ENCODE data around the gene DSCAML1. TPM values are rescaled to one million over a fixed set of nuclear protein-coding genes. Genes with fewer than 3 reads are reported as not detected.

The DSCAML1 gene
- total RNA-seq, 1 donor from 2014 or later: 1.3 TPM

GRCh38 chr11:117833401-117833891 lies 36.4 kb upstream of the DSCAML1 start:
- intact Hi-C loops (cut with DNase I): no loop called here
- Histone ChIP-seq H3K36me3 (no peaks in the 10 kb centered on the region), H3K27me3 (no peaks in the 10 kb centered on the region), H3K4me3 (no peak overlapping the region), H3K9me3 (no peaks in the 10 kb centered on the region), H3K27ac (no peak overlapping the region), H3K4me1 (peaks cover 14% of the 10 kb centered on the region)
- peak; percentile 88 for DNase-seq
- TF ChIP-seq, protein P1, sequence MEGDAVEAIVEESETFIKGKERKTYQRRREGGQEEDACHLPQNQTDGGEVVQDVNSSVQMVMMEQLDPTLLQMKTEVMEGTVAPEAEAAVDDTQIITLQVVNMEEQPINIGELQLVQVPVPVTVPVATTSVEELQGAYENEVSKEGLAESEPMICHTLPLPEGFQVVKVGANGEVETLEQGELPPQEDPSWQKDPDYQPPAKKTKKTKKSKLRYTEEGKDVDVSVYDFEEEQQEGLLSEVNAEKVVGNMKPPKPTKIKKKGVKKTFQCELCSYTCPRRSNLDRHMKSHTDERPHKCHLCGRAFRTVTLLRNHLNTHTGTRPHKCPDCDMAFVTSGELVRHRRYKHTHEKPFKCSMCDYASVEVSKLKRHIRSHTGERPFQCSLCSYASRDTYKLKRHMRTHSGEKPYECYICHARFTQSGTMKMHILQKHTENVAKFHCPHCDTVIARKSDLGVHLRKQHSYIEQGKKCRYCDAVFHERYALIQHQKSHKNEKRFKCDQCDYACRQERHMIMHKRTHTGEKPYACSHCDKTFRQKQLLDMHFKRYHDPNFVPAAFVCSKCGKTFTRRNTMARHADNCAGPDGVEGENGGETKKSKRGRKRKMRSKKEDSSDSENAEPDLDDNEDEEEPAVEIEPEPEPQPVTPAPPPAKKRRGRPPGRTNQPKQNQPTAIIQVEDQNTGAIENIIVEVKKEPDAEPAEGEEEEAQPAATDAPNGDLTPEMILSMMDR (IDR thresholded peaks at IDR 0.05): no peak
- peak; percentile 68 for ATAC-seq

DNA sequence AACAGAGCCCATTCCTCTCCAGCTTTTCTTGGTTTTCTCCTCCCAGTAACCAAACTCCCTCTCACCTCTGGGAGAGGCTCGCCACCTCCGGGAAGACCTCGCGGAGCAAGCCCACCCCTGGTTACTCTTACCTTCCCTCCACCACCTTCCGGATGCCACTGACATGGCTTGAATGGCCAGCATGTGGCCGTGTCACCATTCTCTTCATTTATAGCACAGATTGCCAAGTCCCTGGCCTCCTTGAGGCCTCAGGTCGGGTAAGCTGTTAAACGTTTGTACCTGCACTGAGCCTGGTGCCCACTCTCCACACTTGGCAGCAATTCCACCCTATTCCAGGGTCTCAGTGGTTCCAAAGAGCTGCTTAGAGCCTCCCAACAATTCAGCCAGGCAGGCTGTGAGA lies 35.5 kb upstream of the DSCAML1 start:
- Histone ChIP-seq H3K9me3 (no peaks in the 10 kb centered on the region), H3K4me3 (no peak overlapping the region)
- no peak for DNase-seq

GRCh38 chr11:117831661-117832415 lies 34.8 kb upstream of the DSCAML1 start:
- Histone ChIP-seq H3K27me3 (no peaks in the 10 kb centered on the region), H3K4me1 (peaks cover 19% of the 10 kb centered on the region), H3K4me3 (no peak overlapping the region), H3K9me3 (no peaks in the 10 kb centered on the region), H3K36me3 (no peaks in the 10 kb centered on the region), H3K27ac (no peak overlapping the region)
- no peak for ATAC-seq
- intact Hi-C loops (cut with DNase I): no loop called here
- TF ChIP-seq, protein P1 (IDR thresholded peaks at IDR 0.05): no peak
- no peak for DNase-seq

More for the DNA sequence above, 35.5 kb upstream of the DSCAML1 start:
- no peaks in the 10 kb centered on the region for H3K36me3 ChIP-seq
- TF ChIP-seq, protein P1 (IDR thresholded peaks at IDR 0.05): no peak
- H3K27ac ChIP-seq: no peak overlapping the region
- intact Hi-C loops (cut with DNase I): no loop called here
- no peak for ATAC-seq
- no peaks in the 10 kb centered on the region for H3K27me3 ChIP-seq
- peaks cover 19% of the 10 kb centered on the region for H3K4me1 ChIP-seq

DNA sequence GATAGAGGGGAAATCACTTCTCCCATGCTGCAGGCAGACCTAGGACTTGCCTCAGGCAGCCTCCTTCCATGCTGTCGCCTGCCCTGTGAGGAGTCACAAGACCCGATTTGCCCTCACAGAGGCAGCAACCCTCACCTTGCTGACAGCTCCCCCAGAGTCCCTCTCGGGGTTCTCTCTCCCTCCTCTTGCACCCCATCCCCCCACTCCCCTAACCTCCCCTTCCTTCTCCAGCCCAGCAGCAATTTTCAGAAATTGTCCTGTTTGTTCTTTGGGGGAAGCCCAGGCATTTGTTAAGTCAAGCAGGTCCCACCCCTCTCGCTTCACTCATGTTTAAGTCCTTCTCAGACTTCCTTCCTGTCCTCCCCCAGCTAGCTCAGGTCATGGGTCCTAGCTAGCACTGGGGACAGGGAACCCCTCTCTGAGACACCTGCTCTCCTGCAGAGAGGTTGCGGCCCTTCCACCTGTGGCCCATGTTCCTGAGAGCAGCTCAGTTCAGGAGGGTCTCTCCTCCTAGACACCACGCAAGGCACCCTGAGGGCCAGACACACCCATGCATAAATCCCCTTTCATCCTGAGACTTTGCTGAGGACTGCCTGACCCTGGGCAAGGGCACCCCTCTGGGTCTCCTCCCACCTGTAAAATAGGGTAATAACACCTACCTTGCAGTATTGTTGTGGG lies 33.8 kb upstream of the DSCAML1 start:
- Histone ChIP-seq H3K27me3 (no peaks in the 10 kb centered on the region), H3K4me3 (no peak overlapping the region), H3K4me1 (peaks cover 19% of the 10 kb centered on the region), H3K9me3 (no peaks in the 10 kb centered on the region), H3K36me3 (no peaks in the 10 kb centered on the region), H3K27ac (no peak overlapping the region)
- ATAC-seq (no peak), DNase-seq (no peak)
- intact Hi-C loops (cut with DNase I): no loop called here
- TF ChIP-seq, protein P1 (IDR thresholded peaks at IDR 0.05): no peak

GRCh38 chr11:117830072-117830471 lies 33.1 kb upstream of the DSCAML1 start:
- TF ChIP-seq, protein P1 (IDR thresholded peaks at IDR 0.05): no peak
- intact Hi-C loops (cut with DNase I): no loop called here
- no peak for ATAC-seq
- Histone ChIP-seq H3K27ac (no peak overlapping the region), H3K4me1 (peaks cover 24% of the 10 kb centered on the region), H3K9me3 (no peaks in the 10 kb centered on the region), H3K36me3 (no peaks in the 10 kb centered on the region), H3K27me3 (no peaks in the 10 kb centered on the region), H3K4me3 (no peak overlapping the region)
- DNase-seq: no peak
